GM12864 (cell line): ENCODE results near the gene ERC2.

Source experiments
- DNase-seq: peaks from one replicate; pipeline ENCODE4 v3.0.0-alpha.2; 2011; ENCODE audit warnings: low read depth
- H3K4me3 ChIP-seq: 2 replicates; pipeline ENCODE4 v1.5.1; 2011; ENCODE audit warnings: mild to moderate bottlenecking, low read depth, low read length, control low read depth
- TF ChIP-seq, protein P1 (sequence below): IDR thresholded peaks from 2 replicates; pipeline ENCODE4 v1.5.1; 2011; ENCODE audit warnings: low read depth, mild to moderate bottlenecking, moderate library complexity, low read length, control low read depth, inconsistent platforms; ENCODE audit errors: missing control alignments

The ERC2 gene

DNA sequence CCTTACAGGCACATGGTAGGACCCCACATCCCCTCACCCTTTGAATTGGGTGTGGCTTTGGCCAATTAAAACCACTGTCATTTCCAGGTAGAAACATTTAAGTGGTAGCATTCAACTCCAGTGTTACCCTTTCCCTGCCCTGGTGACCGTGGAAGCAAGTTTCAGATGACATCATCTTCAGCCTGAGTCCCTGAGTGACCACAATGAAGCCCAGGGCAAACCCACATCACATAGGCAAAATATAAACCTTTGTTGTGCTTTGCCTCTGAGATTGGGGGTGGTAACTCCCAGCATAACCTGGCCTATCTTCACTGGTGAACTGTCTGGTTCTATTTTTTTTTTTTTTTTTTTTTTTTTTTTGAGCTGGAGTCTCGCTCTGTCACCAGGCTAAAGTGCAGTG, 577.2 kb downstream of the ERC2 start:
- no peak for DNase-seq
- H3K4me3 ChIP-seq, result no peak overlapping the region
- TF ChIP-seq, protein P1, sequence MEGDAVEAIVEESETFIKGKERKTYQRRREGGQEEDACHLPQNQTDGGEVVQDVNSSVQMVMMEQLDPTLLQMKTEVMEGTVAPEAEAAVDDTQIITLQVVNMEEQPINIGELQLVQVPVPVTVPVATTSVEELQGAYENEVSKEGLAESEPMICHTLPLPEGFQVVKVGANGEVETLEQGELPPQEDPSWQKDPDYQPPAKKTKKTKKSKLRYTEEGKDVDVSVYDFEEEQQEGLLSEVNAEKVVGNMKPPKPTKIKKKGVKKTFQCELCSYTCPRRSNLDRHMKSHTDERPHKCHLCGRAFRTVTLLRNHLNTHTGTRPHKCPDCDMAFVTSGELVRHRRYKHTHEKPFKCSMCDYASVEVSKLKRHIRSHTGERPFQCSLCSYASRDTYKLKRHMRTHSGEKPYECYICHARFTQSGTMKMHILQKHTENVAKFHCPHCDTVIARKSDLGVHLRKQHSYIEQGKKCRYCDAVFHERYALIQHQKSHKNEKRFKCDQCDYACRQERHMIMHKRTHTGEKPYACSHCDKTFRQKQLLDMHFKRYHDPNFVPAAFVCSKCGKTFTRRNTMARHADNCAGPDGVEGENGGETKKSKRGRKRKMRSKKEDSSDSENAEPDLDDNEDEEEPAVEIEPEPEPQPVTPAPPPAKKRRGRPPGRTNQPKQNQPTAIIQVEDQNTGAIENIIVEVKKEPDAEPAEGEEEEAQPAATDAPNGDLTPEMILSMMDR, result no peak

DNA sequence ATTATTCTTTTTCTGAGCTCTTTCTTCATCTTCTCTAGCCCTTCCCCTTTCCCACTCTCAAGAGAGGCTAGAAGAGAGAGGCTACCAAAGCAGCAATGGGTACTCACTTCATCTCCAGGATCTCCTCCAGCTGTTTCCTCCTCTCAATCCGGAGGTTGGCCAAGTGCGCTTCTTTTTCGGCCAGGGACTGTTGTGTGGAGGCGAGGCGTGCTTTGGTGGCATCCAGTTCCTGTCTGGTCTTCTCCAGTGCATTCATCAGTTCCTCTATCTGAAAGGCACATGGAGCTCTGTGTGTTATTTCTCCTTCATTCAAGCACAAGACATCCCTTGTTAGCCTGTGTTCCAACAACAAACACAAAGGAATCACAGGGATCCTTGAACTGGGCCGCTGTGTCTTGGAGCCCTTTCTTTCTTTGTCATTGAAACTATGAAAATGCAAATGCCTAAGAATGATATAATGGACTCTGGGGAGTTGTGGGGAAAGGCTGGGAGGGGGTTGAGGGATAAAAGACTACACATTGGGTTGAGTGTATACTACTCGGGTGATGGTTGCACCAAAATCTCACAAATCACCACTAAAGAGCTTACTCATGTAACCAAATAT, 579.9 kb downstream of the ERC2 start:
- TF ChIP-seq, protein P1, result no peak
- no peak overlapping the region for H3K4me3 ChIP-seq
- DNase-seq, result no peak

DNA sequence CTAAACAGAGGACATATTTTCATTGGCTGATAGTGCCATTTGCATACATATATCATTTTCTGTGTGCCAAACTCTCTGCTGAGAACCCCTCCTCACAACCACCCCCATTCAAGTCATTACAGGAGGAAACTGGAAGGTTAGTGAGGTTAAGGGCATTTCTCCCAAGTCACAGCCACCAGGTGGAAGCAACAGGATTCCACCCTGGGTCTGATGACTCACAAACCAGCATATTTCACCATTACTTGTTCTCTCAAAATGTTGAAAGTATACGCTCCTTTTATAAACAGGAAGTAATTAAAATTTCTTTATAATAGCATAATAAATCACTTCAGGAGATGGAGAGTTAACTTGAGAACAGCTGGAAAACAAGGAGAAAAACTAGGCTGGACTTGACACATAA, 582.5 kb downstream of the ERC2 start:
- TF ChIP-seq, protein P1, result no peak
- H3K4me3 ChIP-seq, result no peak overlapping the region
- no peak for DNase-seq

DNA sequence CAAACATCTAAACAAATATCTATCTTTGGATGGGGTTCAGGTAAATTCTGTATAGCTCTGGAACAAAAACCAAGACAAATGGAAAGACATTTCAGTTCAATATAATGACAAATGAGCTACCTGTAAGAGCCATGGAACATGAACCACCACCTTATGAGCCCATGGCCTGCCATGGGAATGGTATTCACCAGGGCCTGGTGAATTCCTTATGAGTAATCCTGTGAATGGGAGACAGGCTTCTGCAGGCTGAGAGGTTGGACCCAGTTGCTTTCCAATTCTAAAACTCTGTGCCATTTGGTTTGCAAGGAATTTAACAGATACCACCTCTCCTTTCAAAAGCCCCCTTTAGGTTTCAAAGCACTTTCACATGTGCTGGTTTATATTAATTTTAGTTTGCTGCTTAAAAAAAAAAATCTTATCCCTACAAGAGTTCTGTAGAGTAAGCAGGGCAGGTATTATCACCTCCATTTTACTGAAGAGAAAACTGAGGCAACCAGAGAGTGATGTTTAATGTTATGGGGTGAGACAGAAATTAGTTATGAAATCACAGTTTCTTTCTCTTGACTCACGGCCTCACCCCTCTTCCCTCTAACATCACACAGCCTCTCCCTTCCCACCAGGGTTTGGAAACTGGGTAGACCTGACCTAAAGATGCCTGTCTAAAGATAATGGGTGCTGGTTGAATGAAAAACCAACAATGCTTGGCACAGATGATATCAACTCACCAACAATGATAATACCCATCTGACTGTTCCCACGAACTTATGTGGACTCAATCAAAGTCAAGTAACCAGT, 583.6 kb downstream of the ERC2 start:
- H3K4me3 ChIP-seq, result no peak overlapping the region
- TF ChIP-seq, protein P1, result no peak
- no peak for DNase-seq

DNA sequence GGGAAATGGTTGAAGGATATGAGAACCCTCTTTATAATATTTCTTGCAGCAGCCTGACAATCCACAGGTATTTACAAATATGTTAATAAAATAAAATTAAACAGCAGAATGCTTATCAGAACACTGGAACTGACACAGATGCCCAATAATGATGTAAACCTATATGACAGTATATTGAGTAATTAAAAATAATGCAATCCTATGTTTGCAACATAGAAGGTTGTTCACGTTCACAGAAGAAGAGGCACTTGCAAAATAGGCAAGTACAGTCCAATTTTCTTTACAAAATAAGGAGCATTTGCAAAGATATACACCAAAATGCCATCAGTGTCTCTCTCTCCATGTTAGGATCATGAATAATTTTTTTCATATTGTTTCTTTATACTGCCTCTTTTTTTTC, 584.2 kb downstream of the ERC2 start:
- TF ChIP-seq, protein P1, result no peak
- no peak overlapping the region for H3K4me3 ChIP-seq
- no peak for DNase-seq

DNA sequence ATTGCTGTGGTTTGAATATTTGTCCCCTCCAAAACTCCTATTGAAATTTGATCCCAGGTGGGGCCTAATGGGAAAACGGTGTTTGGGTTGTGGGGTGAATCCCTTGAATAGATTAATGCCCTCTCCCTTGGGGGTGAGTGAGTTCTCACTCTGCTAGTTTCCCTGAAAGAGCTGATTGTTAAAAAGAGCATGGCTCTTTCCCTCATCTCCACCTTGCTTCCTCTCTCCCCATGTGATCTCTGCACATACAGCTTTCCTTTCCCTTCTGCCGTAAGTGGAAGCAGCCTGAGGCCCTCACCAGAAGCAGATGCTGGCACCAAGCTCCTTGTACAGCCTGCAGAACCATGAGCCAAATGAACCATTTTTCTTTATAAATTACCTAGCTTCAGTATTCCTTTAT, 586.3 kb downstream of the ERC2 start:
- TF ChIP-seq, protein P1, result no peak
- no peak for DNase-seq
- no peak overlapping the region for H3K4me3 ChIP-seq

DNA sequence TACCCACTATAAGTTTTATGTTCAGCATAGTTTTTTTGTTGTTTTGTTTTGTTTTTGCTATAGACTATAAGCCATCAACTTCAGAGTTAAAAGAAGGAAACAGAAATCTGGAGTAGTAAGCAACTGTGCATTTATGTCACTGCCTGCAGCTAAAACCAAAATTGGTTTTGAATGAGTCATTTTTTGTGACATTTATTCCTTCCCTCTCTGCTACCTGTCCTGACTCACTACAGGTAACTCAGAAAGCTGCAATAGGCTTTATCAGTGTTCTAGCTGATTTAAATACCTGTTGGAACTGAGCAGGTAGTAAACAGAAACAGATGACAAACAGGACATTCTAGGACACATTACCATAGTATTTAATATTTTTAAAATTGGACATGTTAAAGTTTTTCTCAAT, 587.9 kb downstream of the ERC2 start:
- no peak for DNase-seq
- TF ChIP-seq, protein P1, result no peak
- no peak overlapping the region for H3K4me3 ChIP-seq
